Panc1 (cell line): ENCODE results near the gene HRNR. TPM values are rescaled to one million over a fixed set of nuclear protein-coding genes. Genes with fewer than 3 reads are reported as not detected.

Experiments
- ATAC-seq: fragments of 200-7000 bp; cut with Tn5 transposase; 2 replicates; pipeline ENCODE4 v1.9.1; 2020; ENCODE audit warnings: mild to moderate bottlenecking, moderate library complexity
- BruUV-seq: library from RNA; stranded (reverse); fragments of 400-500 nt; replicated peaks from 2 replicates; lab custom pipeline; 2021; lab: Mats Ljungman, UMichigan
- CTCF ChIA-PET: fragments of 300-600 bp; sonication (Branson Sonifier 250); formaldehyde crosslinking; loops from one replicate; lab custom pipeline; 2022; ENCODE audit warnings: antibody characterized with exemption; lab: Charles Lee
- POLR2A ChIA-PET: fragments of 300-600 bp; sonication (Branson Sonifier 250); formaldehyde crosslinking; loops from one replicate; lab custom pipeline; 2022; ENCODE audit warnings: antibody characterized with exemption; lab: Charles Lee
- DNase-seq: peaks from one replicate; pipeline ENCODE4 v3.0.0-alpha.2; 2010; ENCODE audit warnings: low read depth, low spot score
- H3K27ac ChIP-seq: 2 replicates; pipeline ENCODE4 v1.5.1; 2011; ENCODE audit warnings: mild to moderate bottlenecking, low read length, inconsistent platforms
- H3K27me3 ChIP-seq: fragments of 200-500 bp; sonication (Bioruptor generic); 2 replicates; pipeline ENCODE4 v1.6.0; 2014; ENCODE audit warnings: low read length, inconsistent platforms; ENCODE audit not compliant: control insufficient read depth, insufficient read depth
- H3K36me3 ChIP-seq: fragments of 200-500 bp; sonication (Bioruptor generic); 2 replicates; pipeline ENCODE4 v1.5.1; 2014; ENCODE audit warnings: inconsistent platforms, mild to moderate bottlenecking, low read length, moderate library complexity; ENCODE audit not compliant: control insufficient read depth, insufficient read depth
- H3K4me1 ChIP-seq: 2 replicates; pipeline ENCODE4 v1.5.1; 2011; ENCODE audit warnings: inconsistent platforms, mild to moderate bottlenecking, low read length, moderate library complexity; ENCODE audit not compliant: control insufficient read depth, insufficient read depth
- H3K4me3 ChIP-seq, 2 experiments: 2 replicates each; pipeline ENCODE4 v1.5.1; 2011 to 2012; ENCODE audit warnings: low read depth in 2 of 2, low read length in 2 of 2, mild to moderate bottlenecking in 2 of 2, inconsistent platforms in 1 of 2, moderate library complexity in 1 of 2
- H3K9me3 ChIP-seq: fragments of 200-500 bp; sonication (Bioruptor generic); 2 replicates; pipeline ENCODE4 v1.5.1; 2014; ENCODE audit warnings: low read depth, mild to moderate bottlenecking, inconsistent platforms, low read length, moderate library complexity; ENCODE audit not compliant: control insufficient read depth, insufficient read depth
- CTCF ChIP-seq: fragments of 450-650 bp; IDR thresholded peaks from 2 replicates; pipeline ENCODE4 v1.5.1; 2017; ENCODE audit warnings: mild to moderate bottlenecking
- POLR2AphosphoS5 ChIP-seq: IDR thresholded peaks from 2 replicates; pipeline ENCODE4 v1.6.1; 2012; ENCODE audit warnings: mild to moderate bottlenecking, low read depth, low read length, moderate library complexity
- REST ChIP-seq, 2 experiments: IDR thresholded peaks; 2 replicates each; pipeline ENCODE4 v1.6.1; 2011 to 2012; ENCODE audit warnings: low read depth in 2 of 2, control low read depth in 1 of 2, low read length in 1 of 2, mild to moderate bottlenecking in 1 of 2, moderate library complexity in 1 of 2; ENCODE audit not compliant: insufficient read depth in 1 of 2
- SIN3A ChIP-seq: IDR thresholded peaks from 2 replicates; pipeline ENCODE4 v1.6.1; 2012; ENCODE audit warnings: low read depth, mild to moderate bottlenecking, low read length, moderate library complexity, borderline replicate concordance; ENCODE audit not compliant: insufficient read depth
- TCF7L2 ChIP-seq: IDR thresholded peaks from 2 replicates; pipeline ENCODE4 v1.6.1; 2011; ENCODE audit warnings: mild to moderate bottlenecking, low read depth, low read length, inconsistent platforms
- in situ Hi-C: cut with HindIII; loops from 2 replicates; pipeline ENCODE4 v1.10.0; 2016; ENCODE audit warnings: low sequenced_read_pairs, low pct_unique_long_range_greater_than_20kb
- intact Hi-C: fragments of 100-400 bp; cut with micrococcal nuclease; formaldehyde crosslinking; loops from one replicate; pipeline ENCODE4 v1.10.0; 2022; ENCODE audit not compliant: unreplicated experiment
- total RNA-seq: library from RNA; stranded (reverse); gene quantifications from one replicate; pipeline ENCODE4 v1.2.1, GENCODE V29; 2021; ENCODE audit not compliant: unreplicated experiment

The HRNR gene
- total RNA-seq, 1 experiment from 2014 or later, result not detected

GRCh38 chr1:152251391-152251790 is 27.4 kb upstream of the HRNR start:
- TF ChIP-seq TCF7L2, result no peak
- no peak for TF ChIP-seq SIN3A
- TF ChIP-seq POLR2AphosphoS5, result no peak
- no peak for TF ChIP-seq REST (IDR thresholded peaks at IDR 0.05; ENCODE audit: insufficient read depth in 1 of 2, low read depth in 2 of 2, low read length in 1 of 2)
- no peak for TF ChIP-seq CTCF
- no TSS peak for BruUV-seq
- no peak for DNase-seq
- in situ Hi-C loops (no loop called here), intact Hi-C loops (no loop called here)
- no peak for ATAC-seq
- Histone ChIP-seq H3K4me1 (no peaks in the 10 kb centered on the region), H3K27me3 (no peaks in the 10 kb centered on the region), H3K36me3 (no peaks in the 10 kb centered on the region), H3K4me3 (no peak overlapping the region), H3K9me3 (no peaks in the 10 kb centered on the region), H3K27ac (no peak overlapping the region)
- ChIA-PET POLR2A (no interaction called here), CTCF (no interaction called here)

DNA sequence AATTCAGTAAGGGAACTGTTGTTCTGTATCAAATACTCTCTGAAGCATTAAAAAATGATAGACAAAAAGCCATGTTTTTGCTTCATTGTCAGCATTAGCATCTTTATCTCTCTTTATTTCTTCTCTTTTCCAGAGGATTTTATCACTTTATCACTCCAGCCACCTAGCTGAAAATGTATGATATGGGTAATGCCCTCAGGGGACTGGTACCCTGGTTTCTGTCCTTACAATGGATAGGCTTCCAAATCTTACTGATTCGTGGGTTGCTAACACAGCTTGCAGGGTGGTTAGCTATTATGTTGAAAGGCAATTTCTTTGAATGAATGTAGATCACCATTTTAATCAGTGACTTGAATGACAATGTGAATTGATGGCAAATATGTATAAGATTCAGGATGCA is 23.3 kb upstream of the HRNR start:
- Histone ChIP-seq H3K27me3 (no peaks in the 10 kb centered on the region), H3K9me3 (no peaks in the 10 kb centered on the region), H3K36me3 (no peaks in the 10 kb centered on the region), H3K4me3 (no peak overlapping the region), H3K4me1 (no peaks in the 10 kb centered on the region), H3K27ac (no peak overlapping the region)
- ChIA-PET CTCF (no interaction called here), POLR2A (no interaction called here)
- TF ChIP-seq CTCF (no peak), TCF7L2 (no peak), REST (IDR thresholded peaks at IDR 0.05; ENCODE audit: insufficient read depth in 1 of 2, low read depth in 2 of 2, low read length in 1 of 2) (no peak), SIN3A (no peak), POLR2AphosphoS5 (no peak)
- BruUV-seq, result no TSS peak
- in situ Hi-C loops (no loop called here), intact Hi-C loops (no loop called here)
- no peak for DNase-seq
- ATAC-seq, result no peak
